ENCODE results near the gene TCEAL7. TPM values are rescaled to one million over a fixed set of nuclear protein-coding genes. Genes with fewer than 3 reads are reported as not detected.

The TCEAL7 gene
- total RNA-seq, 1 experiment from 2014 or later: 0.20 TPM

GRCh38 chrX:103361798-103362197 is 31.8 kb downstream of the TCEAL7 start:
- Histone ChIP-seq H3K27me3 (ENCODE audit: insufficient read depth, low read length) (no peaks in the 10 kb centered on the region), H4K20me1 (ENCODE audit: insufficient read depth) (no peaks in the 10 kb centered on the region), H3K4me3 (replicated peaks in 1 of 2; ENCODE audit: low read depth in 1 of 2, low read length in 2 of 2) (no peak overlapping the region), H3K4me2 (ENCODE audit: low read length) (no peak overlapping the region), H3K4me1 (ENCODE audit: control insufficient read depth in 1 of 2, insufficient read depth in 2 of 2, low read length in 2 of 2) (peaks cover 5 to 11% of the 10 kb centered on the region in 2 experiments; a peak in 3 of 4 replicates), H2AFZ (ENCODE audit: low read depth, low read length, poor library complexity, severe bottlenecking) (no peak overlapping the region), H3K79me2 (ENCODE audit: insufficient read depth, low read length) (0 out of 2 replicates have a peak, but pooled peaks cover 3% of the 10 kb centered on the region), H3K36me3 (ENCODE audit: control insufficient read depth in 1 of 2, insufficient read depth in 2 of 2, low read length in 2 of 2) (no peaks in the 10 kb centered on the region; a peak in 1 of 4 replicates), H3K9ac (ENCODE audit: low read length) (no peak overlapping the region), H3K27ac (ENCODE audit: low read depth, low read length) (no peak overlapping the region), H3K9me3 (ENCODE audit: control insufficient read depth in 1 of 2, insufficient read depth in 1 of 2, low read depth in 1 of 2, low read length in 2 of 2) (no peaks in the 10 kb centered on the region), H3K9me2 (ENCODE audit: insufficient read depth) (no peaks in the 10 kb centered on the region)
- BruUV-seq (replicated peaks): no TSS peak
- TF ChIP-seq EGR1 (IDR thresholded peaks at IDR 0.05; ENCODE audit: low read depth) (no peak), POLR2AphosphoS5 (IDR thresholded peaks at IDR 0.05; ENCODE audit: low read depth, low read length) (no peak), POLR2A (IDR thresholded peaks at IDR 0.05; ENCODE audit: borderline replicate concordance, extremely low read depth, insufficient read depth, insufficient read length) (no peak), ZFX (IDR thresholded peaks at IDR 0.05) (no peak), SIN3A (IDR thresholded peaks at IDR 0.05; ENCODE audit: low read depth) (no peak), MAX (IDR thresholded peaks at IDR 0.05) (no peak), ELF1 (IDR thresholded peaks at IDR 0.05; ENCODE audit: borderline replicate concordance, low read depth) (no peak), CBX3 (IDR thresholded peaks at IDR 0.05; ENCODE audit: low read depth) (no peak), SRF (IDR thresholded peaks at IDR 0.05; ENCODE audit: low read depth) (no peak), JUND (IDR thresholded peaks at IDR 0.05) (no peak), EZH2phosphoT487 (IDR thresholded peaks at IDR 0.05; ENCODE audit: borderline replicate concordance) (no peak), CEBPB (IDR thresholded peaks at IDR 0.05; ENCODE audit: low read depth) (no peak), ZBTB33 (IDR thresholded peaks at IDR 0.05; ENCODE audit: extremely low read depth, insufficient replicate concordance, low read length) (no peak), YY1 (IDR thresholded peaks at IDR 0.05; ENCODE audit: extremely low read depth, insufficient replicate concordance, low read depth, low read length) (no peak)
- TF ChIP-seq, protein P1, sequence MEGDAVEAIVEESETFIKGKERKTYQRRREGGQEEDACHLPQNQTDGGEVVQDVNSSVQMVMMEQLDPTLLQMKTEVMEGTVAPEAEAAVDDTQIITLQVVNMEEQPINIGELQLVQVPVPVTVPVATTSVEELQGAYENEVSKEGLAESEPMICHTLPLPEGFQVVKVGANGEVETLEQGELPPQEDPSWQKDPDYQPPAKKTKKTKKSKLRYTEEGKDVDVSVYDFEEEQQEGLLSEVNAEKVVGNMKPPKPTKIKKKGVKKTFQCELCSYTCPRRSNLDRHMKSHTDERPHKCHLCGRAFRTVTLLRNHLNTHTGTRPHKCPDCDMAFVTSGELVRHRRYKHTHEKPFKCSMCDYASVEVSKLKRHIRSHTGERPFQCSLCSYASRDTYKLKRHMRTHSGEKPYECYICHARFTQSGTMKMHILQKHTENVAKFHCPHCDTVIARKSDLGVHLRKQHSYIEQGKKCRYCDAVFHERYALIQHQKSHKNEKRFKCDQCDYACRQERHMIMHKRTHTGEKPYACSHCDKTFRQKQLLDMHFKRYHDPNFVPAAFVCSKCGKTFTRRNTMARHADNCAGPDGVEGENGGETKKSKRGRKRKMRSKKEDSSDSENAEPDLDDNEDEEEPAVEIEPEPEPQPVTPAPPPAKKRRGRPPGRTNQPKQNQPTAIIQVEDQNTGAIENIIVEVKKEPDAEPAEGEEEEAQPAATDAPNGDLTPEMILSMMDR (IDR thresholded peaks at IDR 0.05 in 2 of 3, conservative IDR thresholded peaks at IDR 0.05 in 1 of 3; ENCODE audit: borderline replicate concordance in 1 of 3, insufficient read depth in 1 of 3, low read depth in 2 of 3, low read length in 2 of 3): no peak
- ChIA-PET POLR2A (no interaction called here), RAD21 (ENCODE audit: low non-redundant PET in 1 of 2, low total read pairs in 2 of 2, uncharacterized antibody in 2 of 2, unreplicated experiment in 2 of 2) (no interaction called here), CTCF (no interaction called here)
- intact Hi-C loops (cut with micrococcal nuclease): no loop called here
- DNase-seq (ENCODE audit: low read depth, low spot score) (no peak), ATAC-seq (no peak)
